OCI-LY7 (cell line): ENCODE data around the gene LPCAT1. TPM values are rescaled to one million over a fixed set of nuclear protein-coding genes. Genes with fewer than 3 reads are reported as not detected.

Source experiments
- BruUV-seq: library from RNA; stranded (reverse); fragments of 400-500 nt; replicated peaks from 2 replicates; lab custom pipeline; 2021; lab: Mats Ljungman, UMichigan
- CTCF ChIA-PET: fragments of 300-600 bp; sonication (Branson Sonifier 250); formaldehyde crosslinking; loops from one replicate; lab custom pipeline; 2022; ENCODE audit warnings: antibody characterized with exemption; ENCODE audit not compliant: unreplicated experiment; lab: Charles Lee
- POLR2A ChIA-PET: fragments of 300-600 bp; sonication (Branson Sonifier 250); formaldehyde crosslinking; loops from one replicate; lab custom pipeline; 2022; ENCODE audit warnings: antibody characterized with exemption; lab: Charles Lee
- DNase-seq: peaks from one replicate; pipeline ENCODE4 v3.0.0-alpha.2; 2015; ENCODE audit warnings: low spot score
- H2AFZ ChIP-seq: fragments of 200-600 bp; sonication (generic), shearing (Covaris generic); 2 replicates; pipeline ENCODE4 v1.6.1; 2014; ENCODE audit warnings: mild to moderate bottlenecking, antibody characterized with exemption, low read length, moderate library complexity
- H3K27ac ChIP-seq: fragments of 200-600 bp; sonication (generic); 2 replicates; pipeline ENCODE4 v1.5.1; 2014; ENCODE audit warnings: mixed run types, low read depth, mild to moderate bottlenecking, moderate library complexity, low read length, inconsistent platforms; ENCODE audit not compliant: poor library complexity, severe bottlenecking
- H3K36me3 ChIP-seq: fragments of 200-600 bp; sonication (generic); 2 replicates; pipeline ENCODE4 v1.6.1; 2014; ENCODE audit warnings: mild to moderate bottlenecking, antibody characterized with exemption, low read length, moderate library complexity, mixed read lengths; ENCODE audit not compliant: insufficient read depth
- H3K4me1 ChIP-seq: fragments of 200-600 bp; sonication (generic); 2 replicates; pipeline ENCODE4 v1.5.1; 2014; ENCODE audit warnings: mild to moderate bottlenecking, low read length; ENCODE audit not compliant: insufficient read depth, poor library complexity, severe bottlenecking
- H3K4me2 ChIP-seq: fragments of 200-600 bp; sonication (generic); 2 replicates; pipeline ENCODE4 v1.6.1; 2014; ENCODE audit warnings: mild to moderate bottlenecking, low read length
- H3K4me3 ChIP-seq: fragments of 200-600 bp; sonication (generic); 2 replicates; pipeline ENCODE4 v1.5.1; 2014; ENCODE audit warnings: mild to moderate bottlenecking, low read depth, low read length; ENCODE audit not compliant: poor library complexity, severe bottlenecking
- H3K79me2 ChIP-seq: fragments of 200-600 bp; sonication (generic); 2 replicates; pipeline ENCODE4 v1.6.1; 2016; ENCODE audit warnings: low read depth, mild to moderate bottlenecking, low read length, moderate library complexity, mixed read lengths; ENCODE audit not compliant: insufficient read depth
- H3K9me2 ChIP-seq: fragments of 200-600 bp; sonication (generic); 2 replicates; pipeline ENCODE4 v1.6.1; 2016; ENCODE audit warnings: mild to moderate bottlenecking, low read length, mixed read lengths; ENCODE audit not compliant: insufficient read depth
- H3K9me3 ChIP-seq: fragments of 200-600 bp; sonication (generic); 2 replicates; pipeline ENCODE4 v1.6.1; 2014; ENCODE audit warnings: mild to moderate bottlenecking, mixed run types, low read length, mixed read lengths
- H4K20me1 ChIP-seq: fragments of 200-600 bp; sonication (generic); 2 replicates; pipeline ENCODE4 v1.6.1; 2014; ENCODE audit warnings: mild to moderate bottlenecking, antibody characterized with exemption, low read length, moderate library complexity, mixed read lengths; ENCODE audit not compliant: insufficient read depth
- CTCF ChIP-seq: fragments of 200-600 bp; sonication (generic); conservative IDR thresholded peaks from 2 replicates; pipeline ENCODE4 v1.5.1; 2014; ENCODE audit warnings: mild to moderate bottlenecking, antibody characterized with exemption, low read length, moderate library complexity, mixed read lengths
- EZH2phosphoT487 ChIP-seq: fragments of 200-600 bp; sonication (generic); IDR thresholded peaks from 2 replicates; pipeline ENCODE4 v1.6.1; 2018; ENCODE audit warnings: low read depth, borderline replicate concordance, mild to moderate bottlenecking, mixed run types, antibody characterized with exemption, low read length, moderate library complexity, mixed read lengths
- intact Hi-C: fragments of 100-400 bp; cut with micrococcal nuclease; formaldehyde crosslinking; loops from one replicate; pipeline ENCODE4 v1.10.0; 2022; ENCODE audit not compliant: unreplicated experiment
- total RNA-seq, 2 experiments: library from RNA; depleted of rRNA in 1 of 2; stranded (reverse); fragments of >200 nt in 1 of 2; shearing (Covaris generic) in 1 of 2; gene quantifications; 2 replicates each; pipeline ENCODE4 v1.2.3, GENCODE V29; 2014 to 2022

Gene LPCAT1
- total RNA-seq, 2 experiments from 2014 or later: 47.7 to 63.6 TPM

DNA sequence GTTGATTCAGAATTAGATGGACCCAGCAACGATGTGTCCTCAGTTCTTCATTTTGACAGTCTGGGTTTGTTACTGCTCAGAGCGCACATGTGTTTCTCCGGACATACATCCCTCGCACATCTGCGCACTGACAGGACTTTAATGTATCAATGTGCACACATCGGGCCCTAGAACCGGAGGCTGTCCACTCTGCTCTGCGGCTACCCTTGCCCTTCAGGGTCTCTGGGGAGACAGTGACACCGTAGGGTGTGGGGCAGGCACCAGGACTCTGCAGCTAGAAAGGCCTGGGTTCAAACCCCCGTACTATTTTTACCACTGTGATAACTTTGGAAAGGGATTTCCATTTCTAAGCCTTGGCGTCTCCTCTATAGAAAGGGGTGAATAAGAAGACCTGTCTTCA is 23.5 kb upstream of the LPCAT1 start:
- ChIA-PET POLR2A (no interaction called here), CTCF (no interaction called here)
- no peaks in the 10 kb centered on the region for H3K4me1 ChIP-seq
- no peak overlapping the region for H3K4me2 ChIP-seq
- H4K20me1 ChIP-seq: no peaks in the 10 kb centered on the region
- DNase-seq: no peak
- no peaks in the 10 kb centered on the region for H3K36me3 ChIP-seq
- no peaks in the 10 kb centered on the region for H3K79me2 ChIP-seq
- TF ChIP-seq CTCF (no peak), EZH2phosphoT487 (no peak)
- no peak overlapping the region for H2AFZ ChIP-seq
- no peak overlapping the region for H3K4me3 ChIP-seq
- BruUV-seq: no TSS peak
- H3K27ac ChIP-seq: no peak overlapping the region
- no peaks in the 10 kb centered on the region for H3K9me3 ChIP-seq
- H3K9me2 ChIP-seq: no peaks in the 10 kb centered on the region
- intact Hi-C loops: no loop called here

- no TSS peak for BruUV-seq
- DNase-seq: no peak
- Histone ChIP-seq H3K27ac (no peak overlapping the region), H3K79me2 (no peaks in the 10 kb centered on the region), H4K20me1 (no peaks in the 10 kb centered on the region), H3K4me2 (no peak overlapping the region), H3K4me3 (no peak overlapping the region), H3K4me1 (no peaks in the 10 kb centered on the region), H3K9me3 (no peaks in the 10 kb centered on the region), H3K36me3 (no peaks in the 10 kb centered on the region), H2AFZ (no peak overlapping the region), H3K9me2 (no peaks in the 10 kb centered on the region)
- POLR2A ChIA-PET: no interaction called here
- intact Hi-C loops: no loop called here
- CTCF ChIA-PET: no interaction called here
- TF ChIP-seq EZH2phosphoT487: no peak
- TF ChIP-seq CTCF: no peak
Observed at GRCh38 chr5:1546556-1546955, 22.8 kb upstream of the LPCAT1 start.

DNA sequence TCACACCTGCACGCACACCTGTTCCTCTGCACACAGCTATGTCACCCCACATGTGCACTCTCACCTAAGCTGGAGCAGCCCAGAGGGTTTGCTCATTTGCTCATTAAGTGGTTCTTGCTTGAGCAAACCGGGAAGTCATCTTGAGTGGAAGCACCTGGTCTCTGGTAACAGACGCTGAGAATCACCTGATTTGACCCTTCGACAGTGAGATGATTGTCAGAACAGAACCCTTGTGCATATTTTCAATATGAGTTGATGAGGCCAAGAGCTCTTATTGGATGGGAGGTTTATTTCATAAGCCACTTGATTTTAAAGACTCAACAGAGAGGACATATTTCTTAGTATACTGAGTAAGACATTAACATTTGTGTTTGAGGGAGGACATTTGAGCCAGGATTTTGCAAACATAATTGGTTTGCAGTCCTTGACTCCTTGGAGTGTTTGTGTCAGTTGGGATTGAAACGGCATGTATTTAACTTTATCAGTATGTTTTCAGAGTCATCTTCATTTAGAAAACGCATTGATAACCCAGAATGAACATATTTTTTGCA is 22.1 kb upstream of the LPCAT1 start:
- H3K4me2 ChIP-seq: no peak overlapping the region
- CTCF ChIA-PET: no interaction called here

More for the DNA sequence above, 22.1 kb upstream of the LPCAT1 start:
- BruUV-seq: no TSS peak
- no peaks in the 10 kb centered on the region for H3K79me2 ChIP-seq
- H4K20me1 ChIP-seq: no peaks in the 10 kb centered on the region
- H3K9me3 ChIP-seq: no peaks in the 10 kb centered on the region
- H2AFZ ChIP-seq: no peak overlapping the region
- no peak for TF ChIP-seq EZH2phosphoT487
- TF ChIP-seq CTCF: no peak
- H3K4me3 ChIP-seq: no peak overlapping the region
- no peaks in the 10 kb centered on the region for H3K4me1 ChIP-seq
- no peaks in the 10 kb centered on the region for H3K36me3 ChIP-seq
- intact Hi-C loops: no loop called here
- POLR2A ChIA-PET: no interaction called here
- no peak for DNase-seq
- H3K9me2 ChIP-seq: no peaks in the 10 kb centered on the region
- no peak overlapping the region for H3K27ac ChIP-seq
